Thyroid gland (tissue), 4 donors: ENCODE measurements around the gene AMBP. TPM values are rescaled to one million over a fixed set of nuclear protein-coding genes. Genes with fewer than 3 reads are reported as not detected.
A peak's percentile ranks its signal among the peaks of the same experiment; 100 is the strongest.

Source experiments
- DNase-seq, 2 donors: peaks; one replicate each; pipeline ENCODE4 v3.0.0-alpha.2; 2019
- H3K27ac ChIP-seq, 3 donors: fragments of 200-600 bp; sonication (generic); 1 replicate in 2 of 3; 2 replicates in 1 of 3; pipeline ENCODE4 v1.5.1; 2016 to 2019; ENCODE audit warnings: mild to moderate bottlenecking in 1 of 3, moderate library complexity in 1 of 3
- H3K27me3 ChIP-seq: fragments of 200-600 bp; sonication (generic); one replicate; pipeline ENCODE4 v1.5.1; 2019
- H3K36me3 ChIP-seq, 2 donors: fragments of 200-600 bp; sonication (generic); one replicate each; pipeline ENCODE4 v1.5.1; 2016 to 2019
- H3K4me1 ChIP-seq, 2 donors: fragments of 200-600 bp; sonication (generic); one replicate each; pipeline ENCODE4 v1.5.1; 2017 to 2019
- H3K4me3 ChIP-seq, 3 donors: fragments of 200-600 bp; sonication (generic); replicated peaks in 1 of 3; 1 replicate in 2 of 3; 2 replicates in 1 of 3; pipeline ENCODE4 v1.5.1; 2016; ENCODE audit warnings: mild to moderate bottlenecking in 1 of 3
- H3K9me3 ChIP-seq: fragments of 200-600 bp; sonication (generic); one replicate; pipeline ENCODE4 v1.5.1; 2017
- POLR2A ChIP-seq, 2 donors: fragments of 450-650 bp; IDR thresholded peaks; one replicate each; pipeline ENCODE4 v1.6.1; 2017; ENCODE audit warnings: antibody characterized with exemption in 2 of 2, mild to moderate bottlenecking in 2 of 2, moderate library complexity in 1 of 2
- WGBS, 2 donors: methylation state at CpG; one replicate each; pipeline ENCODE4 v1.1.5; 2017; 5-methylcytosine and 5-hydroxymethylcytosine counted together
- intact Hi-C: fragments of 100-400 bp; cut with DNase I; formaldehyde crosslinking; loops from one replicate; pipeline ENCODE4 v1.15.1; 2023
- total RNA-seq, 4 donors: library from RNA; depleted of rRNA; stranded (reverse); fragments of >200 nt; gene quantifications; one replicate each; pipeline ENCODE4 v1.2.3, GENCODE V29; 2016
- TF ChIP-seq, protein P1 (sequence below), 6 experiments: fragments of 200-600 bp in 3 of 6; fragments of 450-650 bp in 3 of 6; sonication (generic) in 3 of 6; IDR thresholded peaks; one replicate each; pipeline ENCODE4 v1.5.1; 2016 to 2019; ENCODE audit warnings: antibody characterized with exemption in 6 of 6, mild to moderate bottlenecking in 2 of 6, inconsistent platforms in 1 of 6, moderate library complexity in 1 of 6

Gene AMBP
- total RNA-seq, 4 donors from 2014 or later: 0.83 to 4.2 (median 2.1) TPM; not detected in 1

DNA sequence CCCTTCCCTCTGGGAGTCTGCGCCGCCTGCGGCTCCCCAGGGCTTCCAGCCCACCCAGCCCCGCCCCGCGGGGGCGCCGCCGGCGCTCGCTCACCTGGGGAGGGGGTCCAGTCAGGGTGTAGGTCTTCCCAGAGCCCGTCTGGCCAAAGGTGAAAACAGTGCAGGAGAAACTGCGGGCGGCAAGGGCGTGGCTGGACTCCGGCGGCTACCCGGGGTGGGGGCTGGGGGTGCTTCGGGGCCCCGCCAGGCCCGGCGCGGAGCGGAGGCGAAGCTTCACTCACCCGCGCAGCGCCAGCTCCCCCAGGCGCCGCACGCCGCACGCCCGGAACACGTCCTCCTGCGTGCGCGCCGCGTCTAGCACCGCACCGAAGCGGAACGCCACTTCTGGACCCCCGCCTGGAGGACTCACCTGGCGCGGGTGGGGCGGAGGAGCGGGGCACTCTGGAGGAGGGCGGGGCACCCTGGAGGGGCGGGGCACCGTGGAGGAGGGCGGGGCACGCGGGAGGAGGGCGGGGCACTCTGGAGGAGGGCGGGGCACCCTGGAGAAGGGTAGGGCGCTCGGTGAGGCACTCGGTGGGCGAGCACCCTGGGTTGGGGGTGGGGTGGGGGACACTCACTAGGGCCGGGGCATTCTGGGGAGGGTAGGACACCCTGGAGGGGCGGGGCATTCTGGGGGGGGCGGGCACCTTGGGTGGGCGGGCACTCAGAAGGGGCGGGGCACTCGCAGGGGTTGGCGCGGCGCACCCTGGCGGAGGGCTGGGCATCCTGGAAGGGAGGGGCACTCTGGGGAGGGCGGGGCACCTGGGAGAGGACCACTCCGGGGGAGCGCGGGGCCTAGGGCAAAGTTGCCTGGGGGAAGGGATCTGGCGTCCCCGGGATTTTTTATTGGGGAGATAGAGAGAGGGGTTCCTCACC, 20.2 kb upstream of the AMBP start:
- intact Hi-C loops: no loop called here
- TF ChIP-seq, protein P1, sequence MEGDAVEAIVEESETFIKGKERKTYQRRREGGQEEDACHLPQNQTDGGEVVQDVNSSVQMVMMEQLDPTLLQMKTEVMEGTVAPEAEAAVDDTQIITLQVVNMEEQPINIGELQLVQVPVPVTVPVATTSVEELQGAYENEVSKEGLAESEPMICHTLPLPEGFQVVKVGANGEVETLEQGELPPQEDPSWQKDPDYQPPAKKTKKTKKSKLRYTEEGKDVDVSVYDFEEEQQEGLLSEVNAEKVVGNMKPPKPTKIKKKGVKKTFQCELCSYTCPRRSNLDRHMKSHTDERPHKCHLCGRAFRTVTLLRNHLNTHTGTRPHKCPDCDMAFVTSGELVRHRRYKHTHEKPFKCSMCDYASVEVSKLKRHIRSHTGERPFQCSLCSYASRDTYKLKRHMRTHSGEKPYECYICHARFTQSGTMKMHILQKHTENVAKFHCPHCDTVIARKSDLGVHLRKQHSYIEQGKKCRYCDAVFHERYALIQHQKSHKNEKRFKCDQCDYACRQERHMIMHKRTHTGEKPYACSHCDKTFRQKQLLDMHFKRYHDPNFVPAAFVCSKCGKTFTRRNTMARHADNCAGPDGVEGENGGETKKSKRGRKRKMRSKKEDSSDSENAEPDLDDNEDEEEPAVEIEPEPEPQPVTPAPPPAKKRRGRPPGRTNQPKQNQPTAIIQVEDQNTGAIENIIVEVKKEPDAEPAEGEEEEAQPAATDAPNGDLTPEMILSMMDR (IDR thresholded peaks at IDR 0.05): peak in 1 of 6 experiments; percentile 8
- TF ChIP-seq POLR2A (IDR thresholded peaks at IDR 0.05): no peak
- H3K4me1 ChIP-seq: peaks cover 7 to 16% of the 10 kb centered on the region in 2 donors
- no peaks in the 10 kb centered on the region for H3K9me3 ChIP-seq
- no peaks in the 10 kb centered on the region for H3K27me3 ChIP-seq
- DNase-seq: peak; percentile 80 to 88
- H3K27ac ChIP-seq: peak overlapping the region; percentile 72 to 95 (median 88)
- WGBS, 2 donors: 0 to 4% methylated on average over 13 of the region's 77 CpGs
- peak overlapping the region in 2 of 3 donors; percentile 37 to 41 for H3K4me3 ChIP-seq
- H3K36me3 ChIP-seq: peaks cover 0 to 4% of the 10 kb centered on the region in 2 donors

DNA sequence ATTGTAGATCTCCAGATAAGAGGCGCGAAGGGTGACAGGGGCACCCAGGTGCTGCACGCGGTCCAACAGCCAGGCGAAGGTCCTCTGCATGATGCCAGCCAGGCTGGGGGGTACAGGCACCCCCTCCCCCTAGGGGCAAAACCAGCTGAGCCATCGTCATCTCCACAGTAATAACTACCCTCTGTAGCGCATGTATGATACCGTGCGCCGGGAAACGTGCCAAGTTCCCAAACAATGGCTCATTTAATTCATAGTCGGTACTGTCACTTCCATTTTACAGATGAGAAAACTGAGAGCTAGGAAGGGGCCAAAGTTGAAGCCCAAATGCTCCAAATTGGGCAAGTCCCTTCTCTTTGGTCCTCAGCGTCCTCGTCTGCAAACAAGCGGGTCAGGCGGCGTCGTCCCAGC, 19.5 kb upstream of the AMBP start:
- H3K4me1 ChIP-seq: peaks cover 7 to 16% of the 10 kb centered on the region in 2 donors
- intact Hi-C loops: no loop called here
- H3K9me3 ChIP-seq: no peaks in the 10 kb centered on the region
- TF ChIP-seq, protein P1 (IDR thresholded peaks at IDR 0.05): no peak
- TF ChIP-seq POLR2A (IDR thresholded peaks at IDR 0.05): no peak
- H3K4me3 ChIP-seq: peak overlapping the region in 2 of 3 donors; percentile 37 to 41
- peak; percentile 9 to 28 for DNase-seq
- no peaks in the 10 kb centered on the region for H3K27me3 ChIP-seq
- peak overlapping the region in 2 of 3 donors; percentile 28 to 88 for H3K27ac ChIP-seq
- peaks cover 0 to 4% of the 10 kb centered on the region in 2 donors for H3K36me3 ChIP-seq
- 32 to 33% methylated on average over 12 to 18 of the region's 18 CpGs for WGBS, 2 donors

- Histone ChIP-seq H3K27ac (no peak overlapping the region), H3K27me3 (no peaks in the 10 kb centered on the region), H3K36me3 (peaks cover 0 to 4% of the 10 kb centered on the region in 2 donors), H3K9me3 (no peaks in the 10 kb centered on the region), H3K4me1 (peaks cover 7 to 16% of the 10 kb centered on the region in 2 donors), H3K4me3 (no peak overlapping the region)
- 87 to 89% methylated on average over 14 of the region's 14 CpGs for WGBS, 2 donors
- no peak for DNase-seq
- TF ChIP-seq, protein P1 (IDR thresholded peaks at IDR 0.05): no peak
- no peak for TF ChIP-seq POLR2A (IDR thresholded peaks at IDR 0.05)
- intact Hi-C loops: no loop called here
Observed at GRCh38 chr9:114096866-114097612, 18.9 kb upstream of the AMBP start.

DNA sequence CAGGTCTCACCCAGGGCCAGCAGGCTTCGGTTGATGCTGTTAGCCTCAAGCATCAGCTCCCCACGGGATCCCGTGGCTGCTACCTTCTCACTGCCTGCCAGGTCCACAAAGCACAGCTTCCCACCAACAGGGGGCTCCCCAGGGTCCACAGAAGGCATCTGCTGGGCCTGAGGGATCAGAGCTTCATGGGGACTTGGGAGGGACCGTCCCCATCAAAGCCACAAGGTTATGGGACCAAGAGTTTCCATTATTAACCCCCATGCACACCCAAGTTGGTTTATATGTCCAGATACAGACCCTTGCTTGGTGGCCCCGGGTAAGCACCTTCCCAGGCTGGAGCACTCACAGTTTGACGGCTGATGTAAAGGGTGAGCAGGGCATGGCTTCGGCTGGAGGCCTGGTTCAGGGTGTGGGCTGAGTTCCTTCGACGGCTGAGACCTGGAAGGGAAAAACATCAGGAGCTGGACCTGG, 18.0 kb upstream of the AMBP start:
- Histone ChIP-seq H3K36me3 (peaks cover 0 to 4% of the 10 kb centered on the region in 2 donors), H3K4me3 (no peak overlapping the region), H3K27ac (no peak overlapping the region), H3K27me3 (no peaks in the 10 kb centered on the region), H3K9me3 (no peaks in the 10 kb centered on the region), H3K4me1 (peaks cover 7 to 16% of the 10 kb centered on the region in 2 donors)
- intact Hi-C loops: no loop called here
- WGBS, 2 donors: 86 to 92% methylated on average over 7 to 9 of the region's 9 CpGs
- no peak for DNase-seq
- no peak for TF ChIP-seq POLR2A (IDR thresholded peaks at IDR 0.05)
- TF ChIP-seq, protein P1 (IDR thresholded peaks at IDR 0.05): no peak
